SU-DHL-6 (cell line): ENCODE results near the gene CACNA1C.

Experiments
- H2AFZ ChIP-seq: fragments of 200-600 bp; sonication (generic); 2 replicates; pipeline ENCODE4 v1.6.1; 2014; ENCODE audit warnings: low read depth, mild to moderate bottlenecking, moderate library complexity, mixed read lengths, antibody characterized with exemption, low read length; ENCODE audit not compliant: severe bottlenecking
- H3F3A ChIP-seq: fragments of 200-600 bp; shearing (Covaris generic); 2 replicates; pipeline ENCODE4 v1.6.0; 2016; ENCODE audit warnings: antibody characterized with exemption, mild to moderate bottlenecking; ENCODE audit not compliant: insufficient read depth
- H3K27ac ChIP-seq: fragments of 200-600 bp; sonication (generic); 2 replicates; pipeline ENCODE4 v1.5.1; 2016; ENCODE audit warnings: low read depth, mild to moderate bottlenecking, low read length, moderate library complexity, mixed read lengths
- H3K27me3 ChIP-seq: fragments of 200-600 bp; sonication (generic), shearing (Covaris generic); 2 replicates; pipeline ENCODE4 v1.6.0; 2014; ENCODE audit warnings: mild to moderate bottlenecking, low read length
- H3K36me3 ChIP-seq: fragments of 200-600 bp; sonication (generic); 2 replicates; pipeline ENCODE4 v1.6.1; 2014; ENCODE audit warnings: mild to moderate bottlenecking, low read length, mixed read lengths
- H3K4me2 ChIP-seq: fragments of 300-600, 200-600 bp; shearing (Covaris generic), sonication (generic); 2 replicates; pipeline ENCODE4 v1.6.0; 2014; ENCODE audit warnings: low read length, low read depth, mild to moderate bottlenecking; ENCODE audit not compliant: poor library complexity, severe bottlenecking
- H3K4me3 ChIP-seq: fragments of 200-600 bp; sonication (generic); 2 replicates; pipeline ENCODE4 v1.5.1; 2014; ENCODE audit warnings: antibody characterized with exemption, low read length, mild to moderate bottlenecking, mixed read lengths; ENCODE audit not compliant: insufficient read depth, poor library complexity, severe bottlenecking
- H3K79me2 ChIP-seq: fragments of 200-600 bp; sonication (generic); 2 replicates; pipeline ENCODE4 v1.6.1; 2014; ENCODE audit warnings: mild to moderate bottlenecking, low read length, moderate library complexity; ENCODE audit not compliant: insufficient read depth
- H3K9ac ChIP-seq: fragments of 200-600 bp; sonication (generic); 2 replicates; pipeline ENCODE4 v1.7.0; 2014; ENCODE audit warnings: mild to moderate bottlenecking, low read length
- H3K9me2 ChIP-seq: fragments of 200-600 bp; sonication (generic); replicated peaks from 2 replicates; pipeline ENCODE4 v1.6.1; 2014; ENCODE audit warnings: low read length; ENCODE audit not compliant: insufficient read depth
- H3K9me3 ChIP-seq: fragments of 200-600 bp; sonication (generic); 2 replicates; pipeline ENCODE4 v1.6.1; 2014; ENCODE audit warnings: low read length, mixed read lengths; ENCODE audit not compliant: insufficient read depth
- H4K20me1 ChIP-seq: fragments of 200-600 bp; sonication (generic); 2 replicates; pipeline ENCODE4 v1.6.1; 2014; ENCODE audit warnings: low read depth, mild to moderate bottlenecking, antibody characterized with exemption, low read length, moderate library complexity, mixed read lengths
- CTCF ChIP-seq: fragments of 200-600 bp; sonication (generic); IDR thresholded peaks from one replicate; pipeline ENCODE4 v1.5.1; 2017; ENCODE audit warnings: antibody characterized with exemption, mild to moderate bottlenecking, low read length, moderate library complexity; ENCODE audit not compliant: insufficient read depth, poor library complexity, severe bottlenecking
- EZH2phosphoT487 ChIP-seq: fragments of 200-600 bp; sonication (generic), shearing (Covaris generic); conservative IDR thresholded peaks from 2 replicates; pipeline ENCODE4 v1.6.1; 2018; ENCODE audit warnings: mild to moderate bottlenecking, antibody characterized with exemption, low read length, moderate library complexity, mixed read lengths

Gene CACNA1C

GRCh38 chr12:2145433-2145998 lies 92.7 kb downstream of the CACNA1C start:
- H3K27ac ChIP-seq = no peak overlapping the region
- no peak for TF ChIP-seq CTCF
- no peak for TF ChIP-seq EZH2phosphoT487

GRCh38 chr12:2147335-2147734 lies 94.5 kb downstream of the CACNA1C start:
- Histone ChIP-seq H4K20me1 (no peaks in the 10 kb centered on the region), H3F3A (no peaks in the 10 kb centered on the region), H3K4me3 (no peak overlapping the region), H3K4me2 (no peak overlapping the region), H3K9me2 (no peaks in the 10 kb centered on the region), H3K27me3 (no peaks in the 10 kb centered on the region), H3K79me2 (no peaks in the 10 kb centered on the region), H3K9ac (no peak overlapping the region), H3K9me3 (no peaks in the 10 kb centered on the region), H3K36me3 (no peaks in the 10 kb centered on the region), H3K27ac (no peak overlapping the region), H2AFZ (no peak overlapping the region)
- TF ChIP-seq EZH2phosphoT487 (no peak), CTCF (no peak)

More at GRCh38 chr12:2145433-2145998, 92.7 kb downstream of the CACNA1C start:
- Histone ChIP-seq H3F3A (no peaks in the 10 kb centered on the region), H3K4me3 (no peak overlapping the region), H4K20me1 (no peaks in the 10 kb centered on the region), H3K36me3 (no peaks in the 10 kb centered on the region), H3K4me2 (no peak overlapping the region), H3K79me2 (no peaks in the 10 kb centered on the region), H3K9ac (no peak overlapping the region), H3K9me3 (no peaks in the 10 kb centered on the region), H3K9me2 (no peaks in the 10 kb centered on the region), H2AFZ (no peak overlapping the region), H3K27me3 (no peaks in the 10 kb centered on the region)

DNA sequence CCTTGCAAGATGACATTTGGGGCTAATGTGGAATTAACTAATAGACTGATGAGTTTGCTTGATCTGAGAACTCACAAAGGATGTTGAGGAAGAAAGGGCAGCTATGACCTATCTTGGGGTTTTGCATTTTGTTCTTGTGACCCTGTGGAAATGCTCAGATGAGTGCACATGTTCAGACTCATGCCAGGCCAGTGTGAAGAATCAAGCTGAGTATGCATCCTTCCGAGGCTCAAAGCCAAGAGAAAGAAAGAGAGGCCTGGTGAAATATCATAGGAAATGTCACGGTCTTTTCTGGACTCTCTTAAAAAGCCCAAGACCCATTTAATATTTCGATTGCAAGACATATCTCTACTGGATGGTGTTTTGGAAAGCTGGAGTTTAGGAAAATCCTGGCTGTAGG lies 96.3 kb downstream of the CACNA1C start:
- no peak for TF ChIP-seq CTCF
- no peak for TF ChIP-seq EZH2phosphoT487
- Histone ChIP-seq H3K79me2 (no peaks in the 10 kb centered on the region), H3K9me2 (no peaks in the 10 kb centered on the region), H3K36me3 (no peaks in the 10 kb centered on the region), H3K27me3 (no peaks in the 10 kb centered on the region), H2AFZ (no peak overlapping the region), H4K20me1 (no peaks in the 10 kb centered on the region), H3K9me3 (no peaks in the 10 kb centered on the region), H3F3A (no peaks in the 10 kb centered on the region), H3K4me3 (no peak overlapping the region), H3K9ac (no peak overlapping the region), H3K27ac (no peak overlapping the region), H3K4me2 (no peak overlapping the region)
